Caco-2 (cell line): ENCODE results near the gene TRIM60. TPM values are rescaled to one million over a fixed set of nuclear protein-coding genes. Genes with fewer than 3 reads are reported as not detected.
"Not testable (repeated sequence)": the region's sequence is repeated elsewhere in the genome, so short reads cannot be mapped to it uniquely, and the experiment has no call there.

Source experiments
- BruUV-seq: library from RNA; stranded (reverse); fragments of 400-500 nt; replicated peaks from 2 replicates; lab custom pipeline; 2021; lab: Mats Ljungman, UMichigan
- CTCF ChIA-PET: fragments of 300-600 bp; sonication (Branson Sonifier 250); formaldehyde crosslinking; loops from one replicate; lab custom pipeline; 2022; ENCODE audit warnings: antibody characterized with exemption; lab: Charles Lee
- POLR2A ChIA-PET: fragments of 300-600 bp; sonication (Branson Sonifier 250); formaldehyde crosslinking; loops from one replicate; lab custom pipeline; 2022; ENCODE audit warnings: antibody characterized with exemption; lab: Charles Lee
- DNase-seq, 2 experiments: peaks; one replicate each; pipeline versions ENCODE4 v3.0.0 to v3.0.0-alpha.2; 2020 to 2022
- H3K27me3 ChIP-seq: replicated peaks from 2 replicates; pipeline ENCODE4 v1.6.0; 2011; ENCODE audit warnings: low read length; ENCODE audit not compliant: control insufficient read depth, insufficient read depth
- H3K36me3 ChIP-seq: 2 replicates; pipeline ENCODE4 v1.5.1; 2011; ENCODE audit warnings: low read length; ENCODE audit not compliant: control insufficient read depth, insufficient read depth
- H3K4me1 ChIP-seq: fragments of 250-450 bp; sonication (Bioruptor Pico); 2 replicates; pipeline ENCODE4 v1.5.1; 2020; ENCODE audit warnings: mild to moderate bottlenecking
- H3K4me3 ChIP-seq: 2 replicates; pipeline ENCODE4 v1.5.1; 2011; ENCODE audit warnings: low read depth, mild to moderate bottlenecking, control low read depth, low read length
- H3K9me3 ChIP-seq: fragments of 250-450 bp; sonication (Bioruptor Pico); 2 replicates; pipeline ENCODE4 v1.5.1; 2020; ENCODE audit warnings: mild to moderate bottlenecking, moderate library complexity
- H3K27ac Mint-ChIP-seq: one replicate; pipeline ENCODE4 v1.8.0; 2022; ENCODE audit warnings: mixed read lengths; ENCODE audit not compliant: unreplicated experiment
- H3K27me3 Mint-ChIP-seq: one replicate; pipeline ENCODE4 v1.8.0; 2022; ENCODE audit warnings: mixed read lengths; ENCODE audit not compliant: insufficient read depth, unreplicated experiment
- H3K36me3 Mint-ChIP-seq: one replicate; pipeline ENCODE4 v1.8.0; 2022; ENCODE audit warnings: mild to moderate bottlenecking, mixed read lengths; ENCODE audit not compliant: insufficient read depth, unreplicated experiment
- H3K4me1 Mint-ChIP-seq: one replicate; pipeline ENCODE4 v1.8.0; 2022; ENCODE audit warnings: low read depth, mixed read lengths; ENCODE audit not compliant: unreplicated experiment
- H3K4me3 Mint-ChIP-seq: one replicate; pipeline ENCODE4 v1.8.0; 2022; ENCODE audit warnings: mild to moderate bottlenecking, moderate library complexity, mixed read lengths; ENCODE audit not compliant: unreplicated experiment
- H3K9me3 Mint-ChIP-seq: one replicate; pipeline ENCODE4 v1.8.0; 2022; ENCODE audit warnings: mixed read lengths; ENCODE audit not compliant: unreplicated experiment
- intact Hi-C: fragments of 100-400 bp; cut with micrococcal nuclease; formaldehyde crosslinking; loops from one replicate; pipeline ENCODE4 v1.10.0; 2022; ENCODE audit not compliant: unreplicated experiment
- total RNA-seq: library from RNA; stranded (reverse); gene quantifications from 2 replicates; pipeline ENCODE4 v1.2.3, GENCODE V29; 2022
- TF ChIP-seq, protein P1 (sequence below), 2 experiments: fragments of 200-600 bp in 1 of 2; IDR thresholded peaks; 1 replicate in 1 of 2; 2 replicates in 1 of 2; pipeline versions ENCODE4 v1.5.1 to v1.8.0; 2011 to 2022; ENCODE audit warnings: antibody characterized with exemption in 1 of 2, control low read depth in 1 of 2, inconsistent platforms in 1 of 2, low read depth in 1 of 2, low read length in 1 of 2, mild to moderate bottlenecking in 1 of 2, moderate library complexity in 1 of 2; ENCODE audit not compliant: insufficient read depth in 1 of 2, severe bottlenecking in 1 of 2, unreplicated experiment in 1 of 2

TRIM60 gene
- total RNA-seq, 1 experiment from 2014 or later: not detected

- Mint-ChIP-seq H3K4me3 (no peak overlapping the region), H3K4me1 (peaks cover 7% of the 10 kb centered on the region), H3K27me3 (no peaks in the 10 kb centered on the region), H3K9me3 (no peaks in the 10 kb centered on the region), H3K36me3 (peaks cover 12% of the 10 kb centered on the region), H3K27ac (no peak overlapping the region)
- no peaks in the 10 kb centered on the region for H3K9me3 ChIP-seq
- no peak overlapping the region for H3K4me3 ChIP-seq
- intact Hi-C loops: no loop called here
- no peaks in the 10 kb centered on the region for H3K27me3 ChIP-seq
- DNase-seq: no peak
- CTCF ChIA-PET: interaction anchor here (1.1 kb wide), 1 partner anchor 20 kb away, joined by 5 read pairs; no protein-coding TSS in a partner anchor
- H3K4me1 ChIP-seq: peaks cover 5% of the 10 kb centered on the region; the same call in 1 of the 2 replicates
- POLR2A ChIA-PET: no interaction called here
- TF ChIP-seq, protein P1, sequence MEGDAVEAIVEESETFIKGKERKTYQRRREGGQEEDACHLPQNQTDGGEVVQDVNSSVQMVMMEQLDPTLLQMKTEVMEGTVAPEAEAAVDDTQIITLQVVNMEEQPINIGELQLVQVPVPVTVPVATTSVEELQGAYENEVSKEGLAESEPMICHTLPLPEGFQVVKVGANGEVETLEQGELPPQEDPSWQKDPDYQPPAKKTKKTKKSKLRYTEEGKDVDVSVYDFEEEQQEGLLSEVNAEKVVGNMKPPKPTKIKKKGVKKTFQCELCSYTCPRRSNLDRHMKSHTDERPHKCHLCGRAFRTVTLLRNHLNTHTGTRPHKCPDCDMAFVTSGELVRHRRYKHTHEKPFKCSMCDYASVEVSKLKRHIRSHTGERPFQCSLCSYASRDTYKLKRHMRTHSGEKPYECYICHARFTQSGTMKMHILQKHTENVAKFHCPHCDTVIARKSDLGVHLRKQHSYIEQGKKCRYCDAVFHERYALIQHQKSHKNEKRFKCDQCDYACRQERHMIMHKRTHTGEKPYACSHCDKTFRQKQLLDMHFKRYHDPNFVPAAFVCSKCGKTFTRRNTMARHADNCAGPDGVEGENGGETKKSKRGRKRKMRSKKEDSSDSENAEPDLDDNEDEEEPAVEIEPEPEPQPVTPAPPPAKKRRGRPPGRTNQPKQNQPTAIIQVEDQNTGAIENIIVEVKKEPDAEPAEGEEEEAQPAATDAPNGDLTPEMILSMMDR (IDR thresholded peaks at IDR 0.05; ENCODE audit: insufficient read depth in 1 of 2, low read depth in 1 of 2, low read length in 1 of 2, severe bottlenecking in 1 of 2, unreplicated experiment in 1 of 2): no peak
- H3K36me3 ChIP-seq: no peaks in the 10 kb centered on the region
- no TSS peak for BruUV-seq
These were observed 45.3 kb downstream of the TRIM60 start for GRCh38 chr4:165077034-165077578.

DNA sequence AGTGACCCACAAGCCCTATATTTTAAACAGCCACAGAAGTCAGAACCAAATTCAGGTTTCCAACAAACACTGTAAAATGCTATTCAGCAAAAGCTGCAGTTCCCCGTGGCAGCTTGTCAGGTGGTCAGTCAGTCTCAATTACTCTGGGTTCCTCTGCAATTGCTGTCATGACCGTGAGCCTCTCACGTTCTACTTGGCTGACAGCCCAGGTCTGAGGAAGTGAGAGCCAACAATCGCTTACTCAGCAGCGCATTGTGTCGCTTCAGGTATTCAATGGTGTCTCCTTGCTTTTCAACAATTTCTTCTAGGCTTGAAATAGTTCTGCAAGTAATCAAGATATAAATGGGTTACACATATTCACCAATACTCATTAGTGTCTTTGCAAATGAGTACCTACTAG is 47.7 kb downstream of the TRIM60 start:
- ChIA-PET POLR2A (no interaction called here), CTCF (no interaction called here)
- intact Hi-C loops: no loop called here
- Mint-ChIP-seq H3K27me3 (no peaks in the 10 kb centered on the region), H3K27ac (no peak overlapping the region), H3K9me3 (no peaks in the 10 kb centered on the region), H3K4me3 (no peak overlapping the region), H3K36me3 (peaks cover 12% of the 10 kb centered on the region), H3K4me1 (no peaks in the 10 kb centered on the region)
- no peaks in the 10 kb centered on the region for H3K9me3 ChIP-seq
- H3K27me3 ChIP-seq: no peaks in the 10 kb centered on the region
- no peaks in the 10 kb centered on the region for H3K36me3 ChIP-seq
- H3K4me3 ChIP-seq: no peak overlapping the region
- H3K4me1 ChIP-seq: no peaks in the 10 kb centered on the region
- TF ChIP-seq, protein P1 (IDR thresholded peaks at IDR 0.05; ENCODE audit: insufficient read depth in 1 of 2, low read depth in 1 of 2, low read length in 1 of 2, severe bottlenecking in 1 of 2, unreplicated experiment in 1 of 2): no peak
- no TSS peak for BruUV-seq
- DNase-seq: no peak

DNA sequence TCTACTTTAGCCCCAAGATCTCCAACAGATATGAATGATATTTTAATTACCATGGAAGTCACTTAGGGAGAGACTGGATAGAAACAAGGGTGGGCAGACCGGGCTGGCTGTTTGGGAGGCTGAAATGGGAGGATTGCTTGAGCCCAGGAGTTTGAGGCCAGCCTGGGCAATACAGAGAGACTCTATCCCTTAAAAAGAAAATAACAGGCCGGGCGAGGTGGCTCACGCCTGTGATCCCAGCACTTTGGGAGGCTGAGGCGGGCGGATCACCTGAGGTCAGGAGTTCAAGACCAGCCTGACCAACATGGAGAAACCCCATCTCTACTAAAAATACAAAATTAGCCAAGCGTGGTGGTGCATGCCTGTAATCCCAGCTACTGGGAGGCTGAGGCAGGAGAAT is 53.0 kb downstream of the TRIM60 start:
- DNase-seq, H3K9me3 ChIP-seq, BruUV-seq, H3K4me1 Mint-ChIP-seq, H3K27ac Mint-ChIP-seq, H3K9me3 Mint-ChIP-seq, H3K4me3 ChIP-seq, H3K4me3 Mint-ChIP-seq, POLR2A ChIA-PET, H3K4me1 ChIP-seq, H3K27me3 ChIP-seq, H3K27me3 Mint-ChIP-seq, CTCF ChIA-PET, intact Hi-C loops, H3K36me3 ChIP-seq: not testable (repeated sequence)
- H3K36me3 Mint-ChIP-seq: peaks cover 19% of the 10 kb centered on the region
